NK-92 (cell line): Measurements from ENCODE around the gene IDH2.
"Not testable (repeated sequence)": the region's sequence is repeated elsewhere in the genome, so short reads cannot be mapped to it uniquely, and the experiment has no call there.

Source experiments
- DNase-seq: peaks from one replicate; lab custom pipeline; 2025; ENCODE audit not compliant: unreplicated experiment; lab: John Stamatoyannopoulos, UW

Gene IDH2

GRCh38 chr15:90085565-90085964, 16.7 kb downstream of the IDH2 start:
- no peak for DNase-seq

GRCh38 chr15:90084876-90085423, 17.3 kb downstream of the IDH2 start:
- no peak for DNase-seq

GRCh38 chr15:90083954-90084607, 18.2 kb downstream of the IDH2 start:
- no peak for DNase-seq

- DNase-seq: no peak
Observed at GRCh38 chr15:90083419-90083818, 18.8 kb downstream of the IDH2 start.

GRCh38 chr15:90082140-90082715, 20.0 kb downstream of the IDH2 start:
- no peak for DNase-seq

- DNase-seq: no peak
Observed at GRCh38 chr15:90080818-90081393, 21.4 kb downstream of the IDH2 start.

GRCh38 chr15:90080458-90080755, 21.9 kb downstream of the IDH2 start:
- DNase-seq: no peak

GRCh38 chr15:90079619-90080457, 22.4 kb downstream of the IDH2 start:
- no peak for DNase-seq

- DNase-seq: no peak
Observed at GRCh38 chr15:90078965-90079364, 23.3 kb downstream of the IDH2 start.

- DNase-seq: no peak
Observed at GRCh38 chr15:90076716-90077115, 25.6 kb downstream of the IDH2 start.

- DNase-seq: no peak
Observed at GRCh38 chr15:90075420-90076289, 26.6 kb downstream of the IDH2 start.

- no peak for DNase-seq
Observed at GRCh38 chr15:90074916-90075315, 27.4 kb downstream of the IDH2 start.

GRCh38 chr15:90074023-90074422, 28.2 kb downstream of the IDH2 start:
- DNase-seq: no peak

- DNase-seq: no peak
Observed at GRCh38 chr15:90072978-90073640, 29.2 kb downstream of the IDH2 start.

GRCh38 chr15:90071220-90071807, 31.0 kb downstream of the IDH2 start:
- DNase-seq: no peak

- DNase-seq: not testable (repeated sequence)
Observed at GRCh38 chr15:90070623-90071022, 31.6 kb downstream of the IDH2 start.

GRCh38 chr15:90067953-90068606, 34.2 kb downstream of the IDH2 start:
- DNase-seq: no peak

GRCh38 chr15:90067181-90067952, 34.9 kb downstream of the IDH2 start:
- no peak for DNase-seq

- no peak for DNase-seq
Observed at GRCh38 chr15:90065682-90066049, 36.6 kb downstream of the IDH2 start.
